ENCODE results near the gene PARD3B. TPM values are rescaled to one million over a fixed set of nuclear protein-coding genes. Genes with fewer than 3 reads are reported as not detected.

Gene PARD3B
- total RNA-seq, 1 donor from 2014 or later: 29.4 TPM

DNA sequence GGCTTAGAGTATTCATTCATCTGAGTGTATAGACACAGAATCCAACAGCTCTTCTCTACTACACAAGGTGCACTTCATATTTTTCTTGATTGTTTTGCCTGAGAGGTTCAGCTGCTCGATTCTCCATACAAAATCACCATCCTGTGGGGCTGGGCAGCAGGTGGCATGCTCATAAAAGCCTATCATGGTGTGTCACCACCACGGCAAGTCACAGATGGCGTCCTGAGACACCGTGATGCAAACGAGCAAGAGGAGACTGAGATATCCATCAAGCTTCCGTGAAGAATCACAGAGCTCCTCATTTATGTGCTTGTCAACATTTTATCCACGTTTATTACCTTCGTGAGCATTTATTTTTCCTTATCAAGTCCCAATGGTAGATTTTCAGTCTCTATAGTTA lies 1114.6 kb downstream of the PARD3B start:
- no peak for DNase-seq (ENCODE audit: low spot score)

DNA sequence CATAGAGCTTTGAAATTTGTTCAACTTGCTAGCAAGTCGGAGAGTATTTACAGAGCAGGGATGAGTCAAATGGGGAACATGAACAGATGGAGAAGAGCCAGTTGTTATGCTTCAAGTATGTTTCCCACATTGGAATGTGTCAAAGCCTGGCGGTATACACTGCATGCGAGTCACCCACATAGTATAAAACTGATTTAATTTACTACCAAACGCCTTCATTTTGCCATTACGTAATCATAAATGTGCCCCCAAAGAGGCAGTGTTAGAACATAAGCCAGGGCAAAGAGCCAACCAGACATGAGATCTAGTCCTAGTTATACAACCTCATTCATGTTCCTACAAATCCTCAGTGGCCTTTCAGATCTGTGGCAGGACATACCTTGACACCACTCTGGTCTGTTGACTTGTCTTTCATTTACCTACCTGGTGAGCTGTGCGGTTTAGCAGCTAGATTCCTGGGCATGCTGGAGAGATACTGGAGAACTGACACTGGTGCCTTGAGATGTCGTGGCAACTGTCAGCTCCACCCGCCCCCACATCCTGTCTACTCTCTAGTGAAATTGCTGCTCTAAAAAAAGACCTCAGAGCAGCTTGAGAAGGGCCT lies 1115.3 kb downstream of the PARD3B start:
- DNase-seq (ENCODE audit: low spot score): no peak

DNA sequence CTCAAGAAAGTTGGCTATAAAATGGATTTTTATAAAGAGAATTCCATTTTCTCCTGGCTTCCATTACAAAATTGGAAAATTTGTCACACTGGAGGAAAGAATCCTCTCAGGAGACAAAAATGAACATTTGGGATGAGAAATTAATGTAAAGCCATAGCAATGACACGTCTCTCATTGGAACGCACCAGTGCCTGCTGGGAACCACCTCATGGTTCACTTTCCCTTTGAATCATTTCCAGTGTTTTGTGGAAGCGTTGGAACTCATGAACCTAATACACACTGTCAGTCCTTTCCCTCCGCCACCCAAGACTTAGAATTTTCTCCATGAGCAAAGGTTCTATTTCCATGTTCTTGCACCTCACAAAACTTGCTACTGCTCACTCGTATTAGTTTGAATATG lies 1116.0 kb downstream of the PARD3B start:
- no peak for DNase-seq (ENCODE audit: low spot score)

DNA sequence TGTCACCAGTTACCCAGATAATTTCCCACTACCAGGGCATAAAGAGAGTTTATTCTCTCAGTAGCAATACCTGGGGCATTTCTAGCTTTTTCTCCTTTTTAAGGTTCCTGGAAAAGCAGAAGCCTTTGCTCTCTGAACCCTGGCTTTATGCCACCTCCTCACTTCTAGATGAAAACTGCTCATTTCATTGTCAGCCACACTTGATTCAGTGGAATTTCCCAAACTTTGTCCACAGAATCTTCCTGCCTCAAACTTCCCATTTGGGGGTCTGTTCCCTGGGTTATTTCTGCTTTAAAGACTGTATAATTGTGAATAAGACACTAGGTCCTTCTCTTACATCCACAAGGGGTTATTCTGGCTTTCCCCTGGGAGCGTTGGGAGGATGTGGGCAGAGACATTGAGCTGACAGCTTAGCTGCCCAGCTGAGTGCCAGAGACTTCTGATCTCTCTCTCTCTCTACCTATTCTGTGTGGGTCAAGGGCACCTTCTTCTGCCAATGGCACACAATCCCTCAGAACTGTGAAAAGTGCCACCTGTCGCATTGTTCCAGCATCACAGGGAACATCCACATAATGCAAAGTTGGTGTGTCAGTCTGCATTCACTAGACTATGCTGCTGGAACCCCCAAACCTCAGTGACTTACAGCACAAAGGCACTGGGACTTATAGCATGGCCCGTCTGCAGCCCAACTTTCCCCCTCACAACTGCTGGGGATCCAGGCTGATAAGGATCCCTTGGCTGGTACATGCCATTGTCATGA lies 1117.1 kb downstream of the PARD3B start:
- DNase-seq (ENCODE audit: low spot score): no peak

DNA sequence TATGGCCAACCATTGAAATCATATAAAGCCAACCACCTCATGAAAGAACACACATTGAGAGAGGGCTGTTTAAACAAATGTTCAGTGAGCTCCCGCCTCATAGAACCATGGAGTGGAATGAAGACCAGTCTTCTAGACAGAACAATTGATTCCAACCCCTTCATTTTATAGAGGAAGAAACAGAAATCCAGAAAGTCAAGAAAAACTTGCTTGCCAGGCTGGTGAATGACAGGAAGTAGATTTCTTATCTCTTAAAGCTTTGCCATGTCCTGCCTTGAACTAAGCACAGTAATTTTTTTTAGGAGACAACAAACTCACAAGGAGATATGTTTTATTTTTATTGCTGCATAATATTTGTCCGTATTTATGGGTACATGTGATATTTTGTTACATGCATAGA lies 1120.5 kb downstream of the PARD3B start:
- no peak for DNase-seq (ENCODE audit: low spot score)
